ENCODE measurements around the gene DDIAS. TPM values are rescaled to one million over a fixed set of nuclear protein-coding genes. Genes with fewer than 3 reads are reported as not detected.

The DDIAS gene
- total and polyA plus RNA-seq, 2 donors (not counting 3 experiments of a cell fraction or from before 2014, with no cell fraction given), result 4.5 to 9.2 TPM

GRCh38 chr11:82874646-82875523 is 26.7 kb upstream of the DDIAS start:
- DNase-seq (ENCODE audit: low read depth, low spot score) (no peak), FAIRE-seq (no peak)
- H3K27ac ChIP-seq (ENCODE audit: insufficient read depth, low read depth, low read length), result no peak overlapping the region
- TF ChIP-seq MYC (IDR thresholded peaks at IDR 0.05; ENCODE audit: low read depth, low read length) (no peak), FOS (IDR thresholded peaks at IDR 0.05; ENCODE audit: borderline replicate concordance, insufficient read depth, low read length) (no peak), EZH2 (IDR thresholded peaks at IDR 0.05; ENCODE audit: borderline replicate concordance, low read depth, low read length, severe bottlenecking) (no peak), MAX (IDR thresholded peaks at IDR 0.05; ENCODE audit: insufficient read depth, insufficient read length) (no peak), POLR2AphosphoS5 (IDR thresholded peaks at IDR 0.05; ENCODE audit: insufficient read depth, low read depth, low read length) (no peak), GATA2 (IDR thresholded peaks at IDR 0.05; ENCODE audit: insufficient read depth, insufficient read length, low read depth, low read length) (no peak), JUN (IDR thresholded peaks at IDR 0.05; ENCODE audit: borderline replicate concordance, insufficient read depth, insufficient read length, low read depth) (no peak), CTCF (IDR thresholded peaks at IDR 0.05; ENCODE audit: extremely low read depth in 1 of 2, insufficient read depth in 1 of 2, low read depth in 1 of 2, low read length in 2 of 2) (no peak), POLR2A (IDR thresholded peaks at IDR 0.05; ENCODE audit: low read depth, low read length) (no peak)
- H3K9me3 ChIP-seq (replicated peaks; ENCODE audit: control insufficient read depth, insufficient read depth, low read length), result no peaks in the 10 kb centered on the region
- BruUV-seq (replicated peaks), result no TSS peak
- H3K9ac ChIP-seq (replicated peaks; ENCODE audit: extremely low read depth, insufficient read depth, low read length), result no peak overlapping the region
- H3K4me3 ChIP-seq (replicated peaks in 1 of 3; ENCODE audit: insufficient read depth in 1 of 3, low read depth in 1 of 3, low read length in 3 of 3), result no peak overlapping the region
- H3K36me3 ChIP-seq (ENCODE audit: control insufficient read depth in 2 of 2, extremely low read depth in 1 of 2, insufficient read depth in 2 of 2, low read length in 2 of 2), result no peaks in the 10 kb centered on the region
- dilution Hi-C loops (cut with MboI; ENCODE audit: extremely low pct_ligation_motif_present, low sequenced_read_pairs), result no loop called here
- H3K9me1 ChIP-seq (replicated peaks; ENCODE audit: control insufficient read depth, extremely low read depth, insufficient read depth, low read length), result no peaks in the 10 kb centered on the region
- no peaks in the 10 kb centered on the region for H3K27me3 ChIP-seq (ENCODE audit: control insufficient read depth in 2 of 2, insufficient read depth in 2 of 2, low read length in 2 of 2)
- intact Hi-C loops (cut with micrococcal nuclease), result loop anchor here (1.0 kb wide), 1 partner anchor 8 kb away; no protein-coding TSS in a partner anchor
- H4K20me1 ChIP-seq (replicated peaks; ENCODE audit: control insufficient read depth, extremely low read depth, insufficient read depth, low read length), result no peaks in the 10 kb centered on the region
- H3K4me1 ChIP-seq (ENCODE audit: control insufficient read depth, extremely low read depth, insufficient read depth, low read length), result peaks cover 20% of the 10 kb centered on the region
- no peak overlapping the region for H2AFZ ChIP-seq (ENCODE audit: low read depth, low read length)
- ChIA-PET POLR2A (interaction anchor here (1.0 kb wide), 1 partner anchor 9 kb away, joined by 3 read pairs; no protein-coding TSS in a partner anchor), CTCF (interaction anchor here (1.2 to 2.4 kb wide), 2 partner anchors 15 to 26 kb away, joined by 4 to 10 read pairs; partner anchors contain the start of genes DDIAS and PRCP)
- peaks cover 3% of the 10 kb centered on the region for H3K79me2 ChIP-seq (ENCODE audit: control insufficient read depth, insufficient read depth, low read length)
- no peak overlapping the region for H3K4me2 ChIP-seq (ENCODE audit: insufficient read depth, low read length)
